ENCODE measurements around the gene KCNH6.

The KCNH6 gene

GRCh38 chr17:63490329-63490728, 32.8 kb upstream of the KCNH6 start:
- no peak overlapping the region for H3K4me2 ChIP-seq (ENCODE audit: low read depth, low read length)
- H3K9me3 ChIP-seq (replicated peaks; ENCODE audit: insufficient read depth, low read length) = no peaks in the 10 kb centered on the region
- TF ChIP-seq CTCF (IDR thresholded peaks at IDR 0.05; ENCODE audit: low read length) (no peak), EZH2 (optimal IDR thresholded peaks at IDR 0.05; ENCODE audit: low read depth, low read length) (no peak), EZH2phosphoT487 (IDR thresholded peaks at IDR 0.05; ENCODE audit: low read length) (no peak)
- no peak overlapping the region for H3K9ac ChIP-seq (ENCODE audit: low read length)
- no peaks in the 10 kb centered on the region for H3K79me2 ChIP-seq (ENCODE audit: low read length)
- no peaks in the 10 kb centered on the region for H4K20me1 ChIP-seq (ENCODE audit: insufficient read depth, low read length)
- H3K27me3 ChIP-seq (replicated peaks; ENCODE audit: insufficient read depth, low read length) = peaks cover 95% of the 10 kb centered on the region
- no peak overlapping the region for H2AFZ ChIP-seq (ENCODE audit: low read length)
- H3K4me3 ChIP-seq (ENCODE audit: low read length) = no peak overlapping the region
- H3F3A ChIP-seq (ENCODE audit: insufficient read depth, low read length) = no peaks in the 10 kb centered on the region
- no peaks in the 10 kb centered on the region for H3K4me1 ChIP-seq (ENCODE audit: low read length)
- H3K36me3 ChIP-seq (replicated peaks; ENCODE audit: insufficient read depth, low read length) = no peaks in the 10 kb centered on the region
- H3K27ac ChIP-seq (ENCODE audit: low read length) = no peak overlapping the region
- DNase-seq = no peak
- H3K9me2 ChIP-seq (replicated peaks; ENCODE audit: insufficient read depth, low read length) = no peaks in the 10 kb centered on the region

- Histone ChIP-seq H3K4me2 (ENCODE audit: low read depth, low read length) (no peak overlapping the region), H3K27ac (ENCODE audit: low read length) (no peak overlapping the region), H3K4me3 (ENCODE audit: low read length) (no peak overlapping the region), H3K9me3 (replicated peaks; ENCODE audit: insufficient read depth, low read length) (no peaks in the 10 kb centered on the region), H3K36me3 (replicated peaks; ENCODE audit: insufficient read depth, low read length) (no peaks in the 10 kb centered on the region), H3K9ac (ENCODE audit: low read length) (no peak overlapping the region), H3K9me2 (replicated peaks; ENCODE audit: insufficient read depth, low read length) (no peaks in the 10 kb centered on the region), H4K20me1 (ENCODE audit: insufficient read depth, low read length) (no peaks in the 10 kb centered on the region), H3K27me3 (replicated peaks; ENCODE audit: insufficient read depth, low read length) (peaks cover 92% of the 10 kb centered on the region), H3K79me2 (ENCODE audit: low read length) (no peaks in the 10 kb centered on the region), H2AFZ (ENCODE audit: low read length) (no peak overlapping the region), H3K4me1 (ENCODE audit: low read length) (no peaks in the 10 kb centered on the region), H3F3A (ENCODE audit: insufficient read depth, low read length) (no peaks in the 10 kb centered on the region)
- DNase-seq = no peak
- no peak for TF ChIP-seq EZH2 (optimal IDR thresholded peaks at IDR 0.05; ENCODE audit: low read depth, low read length)
- no peak for TF ChIP-seq EZH2phosphoT487 (IDR thresholded peaks at IDR 0.05; ENCODE audit: low read length)
- no peak for TF ChIP-seq CTCF (IDR thresholded peaks at IDR 0.05; ENCODE audit: low read length)
Observed at GRCh38 chr17:63490858-63491400, 32.2 kb upstream of the KCNH6 start.

GRCh38 chr17:63491413-63491812, 31.7 kb upstream of the KCNH6 start:
- Histone ChIP-seq H3K79me2 (ENCODE audit: low read length) (no peaks in the 10 kb centered on the region), H3K36me3 (replicated peaks; ENCODE audit: insufficient read depth, low read length) (no peaks in the 10 kb centered on the region), H3F3A (ENCODE audit: insufficient read depth, low read length) (no peaks in the 10 kb centered on the region), H3K27ac (ENCODE audit: low read length) (no peak overlapping the region), H3K4me1 (ENCODE audit: low read length) (no peaks in the 10 kb centered on the region), H3K9me3 (replicated peaks; ENCODE audit: insufficient read depth, low read length) (no peaks in the 10 kb centered on the region), H4K20me1 (ENCODE audit: insufficient read depth, low read length) (no peaks in the 10 kb centered on the region), H3K9ac (ENCODE audit: low read length) (no peak overlapping the region), H2AFZ (ENCODE audit: low read length) (no peak overlapping the region), H3K4me2 (ENCODE audit: low read depth, low read length) (no peak overlapping the region), H3K4me3 (ENCODE audit: low read length) (no peak overlapping the region), H3K27me3 (replicated peaks; ENCODE audit: insufficient read depth, low read length) (peaks cover 87% of the 10 kb centered on the region), H3K9me2 (replicated peaks; ENCODE audit: insufficient read depth, low read length) (no peaks in the 10 kb centered on the region)
- no peak for DNase-seq
- TF ChIP-seq EZH2 (optimal IDR thresholded peaks at IDR 0.05; ENCODE audit: low read depth, low read length) = no peak
- TF ChIP-seq CTCF (IDR thresholded peaks at IDR 0.05; ENCODE audit: low read length) = no peak
- TF ChIP-seq EZH2phosphoT487 (IDR thresholded peaks at IDR 0.05; ENCODE audit: low read length) = no peak
